HepG2 (cell line): ENCODE measurements around the gene UNCX.

Experiments
- BRF2 ChIP-seq: sonication (generic); formaldehyde crosslinking; IDR thresholded peaks from 2 replicates; pipeline ENCODE4 v1.8.1; 2022; ENCODE audit warnings: mild to moderate bottlenecking, missing genetic modification reagents
- ESRRA ChIP-seq: sonication (generic); formaldehyde crosslinking; IDR thresholded peaks from 2 replicates; pipeline ENCODE4 v1.5.1; 2020; ENCODE audit warnings: mild to moderate bottlenecking, low read depth, missing genetic modification reagents
- REST ChIP-seq, 2 experiments: IDR thresholded peaks; 2 replicates each; pipeline ENCODE4 v1.6.1; 2011 to 2012; ENCODE audit warnings: low read length in 2 of 2, borderline replicate concordance in 1 of 2, low read depth in 1 of 2, mild to moderate bottlenecking in 1 of 2, moderate library complexity in 1 of 2
- ZBTB2 ChIP-seq: sonication (generic); formaldehyde crosslinking; IDR thresholded peaks from 2 replicates; pipeline ENCODE4 v1.8.0; 2022; ENCODE audit warnings: low read depth, missing genetic modification reagents
- ZFY ChIP-seq: sonication (generic); formaldehyde crosslinking; IDR thresholded peaks from 2 replicates; pipeline ENCODE4 v1.4.0; 2020; ENCODE audit warnings: missing genetic modification reagents
- ZHX1 ChIP-seq: sonication (generic); formaldehyde crosslinking; IDR thresholded peaks from 2 replicates; pipeline ENCODE4 v1.8.1; 2022; ENCODE audit warnings: low read depth, mild to moderate bottlenecking, missing genetic modification reagents
- ZKSCAN1 ChIP-seq: fragments of 150-350 bp; IDR thresholded peaks from 2 replicates; pipeline ENCODE4 v1.6.1; 2014; ENCODE audit warnings: low read length
- ZNF143 ChIP-seq: sonication (generic); formaldehyde crosslinking; IDR thresholded peaks from 2 replicates; pipeline ENCODE4 v1.4.0; 2020; ENCODE audit warnings: missing genetic modification reagents
- ZNF253 ChIP-seq: sonication (generic); formaldehyde crosslinking; IDR thresholded peaks from 2 replicates; pipeline ENCODE4 v1.8.0; 2022; ENCODE audit warnings: mild to moderate bottlenecking, missing genetic modification reagents, borderline replicate concordance

- TF ChIP-seq ZNF143 (CRISPR knock-in tag) = no peak
- TF ChIP-seq BRF2 (CRISPR knock-in tag) = no peak
- peak; percentile 54; the same call in 1 of the 2 replicates for TF ChIP-seq ZBTB2
- peak; percentile 42; the same call in 1 of the 2 replicates for TF ChIP-seq ZFY (CRISPR knock-in tag)
- TF ChIP-seq ZKSCAN1 = no peak
- TF ChIP-seq ESRRA = no peak
- TF ChIP-seq ZHX1 (CRISPR knock-in tag) = no peak
- no peak for TF ChIP-seq REST (IDR thresholded peaks at IDR 0.05; ENCODE audit: borderline replicate concordance in 1 of 2, low read depth in 1 of 2, low read length in 2 of 2)
- TF ChIP-seq ZNF253 (CRISPR knock-in tag) = no peak
Measured at GRCh38 chr7:1236132-1236661, 3.5 kb downstream of the UNCX start.
